Neural cell (in vitro differentiated cells): Measurements from ENCODE around the gene RGS3.

Source experiments
- EP300 ChIP-seq: fragments of 450-650 bp; conservative IDR thresholded peaks from 2 replicates; pipeline ENCODE4 v1.6.1; 2014; ENCODE audit warnings: antibody characterized with exemption, mild to moderate bottlenecking, moderate library complexity; ENCODE audit not compliant: poor library complexity, severe bottlenecking
- EZH2 ChIP-seq: fragments of 200-600, 300-800 bp; shearing (Covaris generic), sonication (generic); IDR thresholded peaks from 2 replicates; pipeline ENCODE4 v1.6.1; 2014; ENCODE audit warnings: antibody characterized with exemption, low read length, borderline replicate concordance, mild to moderate bottlenecking; ENCODE audit not compliant: insufficient read depth, poor library complexity, severe bottlenecking
- MXI1 ChIP-seq: fragments of 450-650 bp; conservative IDR thresholded peaks from 2 replicates; pipeline ENCODE4 v1.6.1; 2014; ENCODE audit warnings: antibody characterized with exemption, mild to moderate bottlenecking; ENCODE audit not compliant: poor library complexity, severe bottlenecking
- POLR2AphosphoS5 ChIP-seq: IDR thresholded peaks from 2 replicates; pipeline ENCODE4 v1.6.1; 2012
- RAD21 ChIP-seq: fragments of 450-650 bp; conservative IDR thresholded peaks from 2 replicates; pipeline ENCODE4 v1.6.1; 2014; ENCODE audit warnings: antibody characterized with exemption, mild to moderate bottlenecking, moderate library complexity
- SMC3 ChIP-seq: fragments of 450-650 bp; conservative IDR thresholded peaks from 2 replicates; pipeline ENCODE4 v1.6.1; 2014; ENCODE audit warnings: antibody characterized with exemption, mild to moderate bottlenecking, moderate library complexity; ENCODE audit not compliant: poor library complexity
- TAF1 ChIP-seq: IDR thresholded peaks from 2 replicates; pipeline ENCODE4 v1.6.1; 2012; ENCODE audit warnings: low read depth
- TF ChIP-seq, protein P1 (sequence below): fragments of 450-650 bp; IDR thresholded peaks from 2 replicates; pipeline ENCODE4 v1.5.1; 2014; ENCODE audit warnings: antibody characterized with exemption, mild to moderate bottlenecking, moderate library complexity; ENCODE audit not compliant: poor library complexity, severe bottlenecking
- TF ChIP-seq, protein P2 (sequence below): IDR thresholded peaks from 2 replicates; pipeline ENCODE4 v1.6.1; 2012; ENCODE audit warnings: borderline replicate concordance

GRCh38 chr9:113578882-113579282 lies 115.4 kb downstream of the RGS3 start:
- TF ChIP-seq, protein P1, sequence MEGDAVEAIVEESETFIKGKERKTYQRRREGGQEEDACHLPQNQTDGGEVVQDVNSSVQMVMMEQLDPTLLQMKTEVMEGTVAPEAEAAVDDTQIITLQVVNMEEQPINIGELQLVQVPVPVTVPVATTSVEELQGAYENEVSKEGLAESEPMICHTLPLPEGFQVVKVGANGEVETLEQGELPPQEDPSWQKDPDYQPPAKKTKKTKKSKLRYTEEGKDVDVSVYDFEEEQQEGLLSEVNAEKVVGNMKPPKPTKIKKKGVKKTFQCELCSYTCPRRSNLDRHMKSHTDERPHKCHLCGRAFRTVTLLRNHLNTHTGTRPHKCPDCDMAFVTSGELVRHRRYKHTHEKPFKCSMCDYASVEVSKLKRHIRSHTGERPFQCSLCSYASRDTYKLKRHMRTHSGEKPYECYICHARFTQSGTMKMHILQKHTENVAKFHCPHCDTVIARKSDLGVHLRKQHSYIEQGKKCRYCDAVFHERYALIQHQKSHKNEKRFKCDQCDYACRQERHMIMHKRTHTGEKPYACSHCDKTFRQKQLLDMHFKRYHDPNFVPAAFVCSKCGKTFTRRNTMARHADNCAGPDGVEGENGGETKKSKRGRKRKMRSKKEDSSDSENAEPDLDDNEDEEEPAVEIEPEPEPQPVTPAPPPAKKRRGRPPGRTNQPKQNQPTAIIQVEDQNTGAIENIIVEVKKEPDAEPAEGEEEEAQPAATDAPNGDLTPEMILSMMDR: no peak
- TF ChIP-seq TAF1 (no peak), EP300 (no peak), RAD21 (no peak), MXI1 (no peak), SMC3 (no peak), EZH2 (no peak), POLR2AphosphoS5 (no peak)
- TF ChIP-seq, protein P2, sequence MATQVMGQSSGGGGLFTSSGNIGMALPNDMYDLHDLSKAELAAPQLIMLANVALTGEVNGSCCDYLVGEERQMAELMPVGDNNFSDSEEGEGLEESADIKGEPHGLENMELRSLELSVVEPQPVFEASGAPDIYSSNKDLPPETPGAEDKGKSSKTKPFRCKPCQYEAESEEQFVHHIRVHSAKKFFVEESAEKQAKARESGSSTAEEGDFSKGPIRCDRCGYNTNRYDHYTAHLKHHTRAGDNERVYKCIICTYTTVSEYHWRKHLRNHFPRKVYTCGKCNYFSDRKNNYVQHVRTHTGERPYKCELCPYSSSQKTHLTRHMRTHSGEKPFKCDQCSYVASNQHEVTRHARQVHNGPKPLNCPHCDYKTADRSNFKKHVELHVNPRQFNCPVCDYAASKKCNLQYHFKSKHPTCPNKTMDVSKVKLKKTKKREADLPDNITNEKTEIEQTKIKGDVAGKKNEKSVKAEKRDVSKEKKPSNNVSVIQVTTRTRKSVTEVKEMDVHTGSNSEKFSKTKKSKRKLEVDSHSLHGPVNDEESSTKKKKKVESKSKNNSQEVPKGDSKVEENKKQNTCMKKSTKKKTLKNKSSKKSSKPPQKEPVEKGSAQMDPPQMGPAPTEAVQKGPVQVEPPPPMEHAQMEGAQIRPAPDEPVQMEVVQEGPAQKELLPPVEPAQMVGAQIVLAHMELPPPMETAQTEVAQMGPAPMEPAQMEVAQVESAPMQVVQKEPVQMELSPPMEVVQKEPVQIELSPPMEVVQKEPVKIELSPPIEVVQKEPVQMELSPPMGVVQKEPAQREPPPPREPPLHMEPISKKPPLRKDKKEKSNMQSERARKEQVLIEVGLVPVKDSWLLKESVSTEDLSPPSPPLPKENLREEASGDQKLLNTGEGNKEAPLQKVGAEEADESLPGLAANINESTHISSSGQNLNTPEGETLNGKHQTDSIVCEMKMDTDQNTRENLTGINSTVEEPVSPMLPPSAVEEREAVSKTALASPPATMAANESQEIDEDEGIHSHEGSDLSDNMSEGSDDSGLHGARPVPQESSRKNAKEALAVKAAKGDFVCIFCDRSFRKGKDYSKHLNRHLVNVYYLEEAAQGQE: no peak
